Frontal cortex (tissue), 4 donors: ENCODE data around the gene PCGF6. TPM values are rescaled to one million over a fixed set of nuclear protein-coding genes. Genes with fewer than 3 reads are reported as not detected.

Source experiments
- DNase-seq, 2 donors: peaks; one replicate each; pipeline ENCODE4 v3.0.0; 2012; ENCODE audit warnings: low spot score in 2 of 2
- FAIRE-seq: peaks from 2 replicates; lab custom pipeline; 2012; peaks lifted over from hg19 to GRCh38; lab: Jason Lieb, UNC
- total RNA-seq: library from RNA; depleted of rRNA; stranded (reverse); fragments of >200 nt; gene quantifications from one replicate; pipeline ENCODE4 v1.2.3, GENCODE V29; 2014
- donor health status: control.
- donor health status: control.
- donor health status: control.

The PCGF6 gene
- total RNA-seq, 1 donor from 2014 or later, result 11.0 TPM

GRCh38 chr10:103333934-103334520 is 16.9 kb downstream of the PCGF6 start:
- DNase-seq (no peak), FAIRE-seq (peak; percentile 74)

- FAIRE-seq (no peak), DNase-seq (no peak)
These were observed 23.0 kb downstream of the PCGF6 start for GRCh38 chr10:103327906-103328305.

- no peak for FAIRE-seq
- DNase-seq, result no peak
These were observed 34.9 kb downstream of the PCGF6 start for GRCh38 chr10:103316087-103316486.

- DNase-seq (no peak), FAIRE-seq (no peak)
These were observed 40.7 kb downstream of the PCGF6 start for GRCh38 chr10:103310197-103310596.

GRCh38 chr10:103307594-103307993 is 43.3 kb downstream of the PCGF6 start:
- no peak for FAIRE-seq
- DNase-seq, result no peak

GRCh38 chr10:103295374-103296015 is 55.4 kb downstream of the PCGF6 start:
- no peak for FAIRE-seq
- no peak for DNase-seq

GRCh38 chr10:103291588-103291987 is 59.4 kb downstream of the PCGF6 start:
- DNase-seq, result no peak
- no peak for FAIRE-seq

- DNase-seq (no peak), FAIRE-seq (no peak)
These were observed 62.9 kb downstream of the PCGF6 start for GRCh38 chr10:103287992-103288391.

- DNase-seq, result no peak
- no peak for FAIRE-seq
These were observed 66.8 kb downstream of the PCGF6 start for GRCh38 chr10:103284170-103284569.

GRCh38 chr10:103282961-103283360 is 68.0 kb downstream of the PCGF6 start:
- FAIRE-seq (no peak), DNase-seq (no peak)

- DNase-seq, result no peak
- FAIRE-seq, result no peak
These were observed 69.2 kb downstream of the PCGF6 start for GRCh38 chr10:103281753-103282152.

GRCh38 chr10:103280506-103280905 is 70.4 kb downstream of the PCGF6 start:
- FAIRE-seq (no peak), DNase-seq (no peak)

GRCh38 chr10:103280031-103280430 is 70.9 kb downstream of the PCGF6 start:
- FAIRE-seq, result no peak
- DNase-seq, result no peak

GRCh38 chr10:103278862-103279298 is 72.1 kb downstream of the PCGF6 start:
- FAIRE-seq (no peak), DNase-seq (peak in 1 of 2 donors; percentile 43)

- FAIRE-seq (no peak), DNase-seq (peak in 1 of 2 donors; percentile 24)
These were observed 72.5 kb downstream of the PCGF6 start for GRCh38 chr10:103278537-103278823.

- FAIRE-seq (no peak), DNase-seq (peak in 1 of 2 donors; percentile 22)
These were observed 73.0 kb downstream of the PCGF6 start for GRCh38 chr10:103277713-103278536.

GRCh38 chr10:103276896-103277712 is 73.8 kb downstream of the PCGF6 start, which contains the start of gene INA:
INA (plus strand) TSS chr10:103277138; CDS start chr10:103277212, 74 bp downstream.
- FAIRE-seq (no peak), DNase-seq (peak; percentile 49 to 54)

GRCh38 chr10:103276251-103276895 is 74.6 kb downstream of the PCGF6 start:
- FAIRE-seq (no peak), DNase-seq (no peak)

- FAIRE-seq (no peak), DNase-seq (peak in 1 of 2 donors; percentile 43)
These were observed 77.9 kb downstream of the PCGF6 start for GRCh38 chr10:103273041-103273441.
